IPS DF 6.9 (cell line): ENCODE results near the gene GATAD1.

ENCODE experiments used
- DNase-seq: peaks from one replicate; pipeline ENCODE4 v3.0.0-alpha.2; 2013; ENCODE audit warnings: low read depth, low spot score
- H3K27ac ChIP-seq: one replicate; pipeline ENCODE4 v1.5.1; 2013; ENCODE audit warnings: low read length, control low read depth
- H3K27me3 ChIP-seq: 2 replicates; pipeline ENCODE4 v1.6.1; 2013; ENCODE audit warnings: mild to moderate bottlenecking, low read length; ENCODE audit not compliant: control insufficient read depth, insufficient read depth
- H3K36me3 ChIP-seq: 2 replicates; pipeline ENCODE4 v1.6.1; 2013; ENCODE audit warnings: low read length; ENCODE audit not compliant: control insufficient read depth, insufficient read depth
- H3K4me1 ChIP-seq: 2 replicates; pipeline ENCODE4 v1.6.1; 2013; ENCODE audit warnings: low read length; ENCODE audit not compliant: control insufficient read depth, insufficient read depth
- H3K4me3 ChIP-seq: 2 replicates; pipeline ENCODE4 v1.5.1; 2013; ENCODE audit warnings: mild to moderate bottlenecking, low read length
- H3K9me3 ChIP-seq: 2 replicates; pipeline ENCODE4 v1.6.1; 2013; ENCODE audit warnings: low read length, inconsistent platforms; ENCODE audit not compliant: control insufficient read depth, insufficient read depth
- WGBS: extraction: QIAGEN DNeasy Blood & Tissue Kit; methylation state at CpG from one replicate; pipeline ENCODE4 v1.1.7; 2013; ENCODE audit warnings: mixed read lengths, missing lambda C conversion rate; ENCODE audit not compliant: insufficient read length, insufficient coverage; 5-methylcytosine and 5-hydroxymethylcytosine counted together

Gene GATAD1

GRCh38 chr7:92508946-92509345, 61.7 kb downstream of the GATAD1 start:
- no peaks in the 10 kb centered on the region for H3K36me3 ChIP-seq
- H3K4me1 ChIP-seq = no peaks in the 10 kb centered on the region
- H3K27ac ChIP-seq = no peak overlapping the region
- WGBS = no CpG with 5 or more reads among the region's 5 CpGs
- H3K9me3 ChIP-seq = no peaks in the 10 kb centered on the region
- no peaks in the 10 kb centered on the region for H3K27me3 ChIP-seq
- H3K4me3 ChIP-seq = no peak overlapping the region
- no peak for DNase-seq
